OCI-LY7 (cell line): ENCODE measurements around the gene GALNT17. TPM values are rescaled to one million over a fixed set of nuclear protein-coding genes. Genes with fewer than 3 reads are reported as not detected.

Experiments used
- BruUV-seq: library from RNA; stranded (reverse); fragments of 400-500 nt; replicated peaks from 2 replicates; lab custom pipeline; 2021; lab: Mats Ljungman, UMichigan
- CTCF ChIA-PET: fragments of 300-600 bp; sonication (Branson Sonifier 250); formaldehyde crosslinking; loops from one replicate; lab custom pipeline; 2022; ENCODE audit warnings: antibody characterized with exemption; ENCODE audit not compliant: unreplicated experiment; lab: Charles Lee
- POLR2A ChIA-PET: fragments of 300-600 bp; sonication (Branson Sonifier 250); formaldehyde crosslinking; loops from one replicate; lab custom pipeline; 2022; ENCODE audit warnings: antibody characterized with exemption; lab: Charles Lee
- DNase-seq: peaks from one replicate; pipeline ENCODE4 v3.0.0-alpha.2; 2015; ENCODE audit warnings: low spot score
- H2AFZ ChIP-seq: fragments of 200-600 bp; sonication (generic), shearing (Covaris generic); 2 replicates; pipeline ENCODE4 v1.6.1; 2014; ENCODE audit warnings: mild to moderate bottlenecking, antibody characterized with exemption, low read length, moderate library complexity
- H3K27ac ChIP-seq: fragments of 200-600 bp; sonication (generic); 2 replicates; pipeline ENCODE4 v1.5.1; 2014; ENCODE audit warnings: mixed run types, low read depth, mild to moderate bottlenecking, moderate library complexity, low read length, inconsistent platforms; ENCODE audit not compliant: poor library complexity, severe bottlenecking
- H3K36me3 ChIP-seq: fragments of 200-600 bp; sonication (generic); 2 replicates; pipeline ENCODE4 v1.6.1; 2014; ENCODE audit warnings: mild to moderate bottlenecking, antibody characterized with exemption, low read length, moderate library complexity, mixed read lengths; ENCODE audit not compliant: insufficient read depth
- H3K4me1 ChIP-seq: fragments of 200-600 bp; sonication (generic); 2 replicates; pipeline ENCODE4 v1.5.1; 2014; ENCODE audit warnings: mild to moderate bottlenecking, low read length; ENCODE audit not compliant: insufficient read depth, poor library complexity, severe bottlenecking
- H3K4me2 ChIP-seq: fragments of 200-600 bp; sonication (generic); 2 replicates; pipeline ENCODE4 v1.6.1; 2014; ENCODE audit warnings: mild to moderate bottlenecking, low read length
- H3K4me3 ChIP-seq: fragments of 200-600 bp; sonication (generic); 2 replicates; pipeline ENCODE4 v1.5.1; 2014; ENCODE audit warnings: mild to moderate bottlenecking, low read depth, low read length; ENCODE audit not compliant: poor library complexity, severe bottlenecking
- H3K79me2 ChIP-seq: fragments of 200-600 bp; sonication (generic); 2 replicates; pipeline ENCODE4 v1.6.1; 2016; ENCODE audit warnings: low read depth, mild to moderate bottlenecking, low read length, moderate library complexity, mixed read lengths; ENCODE audit not compliant: insufficient read depth
- H3K9me2 ChIP-seq: fragments of 200-600 bp; sonication (generic); 2 replicates; pipeline ENCODE4 v1.6.1; 2016; ENCODE audit warnings: mild to moderate bottlenecking, low read length, mixed read lengths; ENCODE audit not compliant: insufficient read depth
- H3K9me3 ChIP-seq: fragments of 200-600 bp; sonication (generic); 2 replicates; pipeline ENCODE4 v1.6.1; 2014; ENCODE audit warnings: mild to moderate bottlenecking, mixed run types, low read length, mixed read lengths
- H4K20me1 ChIP-seq: fragments of 200-600 bp; sonication (generic); 2 replicates; pipeline ENCODE4 v1.6.1; 2014; ENCODE audit warnings: mild to moderate bottlenecking, antibody characterized with exemption, low read length, moderate library complexity, mixed read lengths; ENCODE audit not compliant: insufficient read depth
- CTCF ChIP-seq: fragments of 200-600 bp; sonication (generic); conservative IDR thresholded peaks from 2 replicates; pipeline ENCODE4 v1.5.1; 2014; ENCODE audit warnings: mild to moderate bottlenecking, antibody characterized with exemption, low read length, moderate library complexity, mixed read lengths
- EZH2phosphoT487 ChIP-seq: fragments of 200-600 bp; sonication (generic); IDR thresholded peaks from 2 replicates; pipeline ENCODE4 v1.6.1; 2018; ENCODE audit warnings: low read depth, borderline replicate concordance, mild to moderate bottlenecking, mixed run types, antibody characterized with exemption, low read length, moderate library complexity, mixed read lengths
- intact Hi-C: fragments of 100-400 bp; cut with micrococcal nuclease; formaldehyde crosslinking; loops from one replicate; pipeline ENCODE4 v1.10.0; 2022; ENCODE audit not compliant: unreplicated experiment
- total RNA-seq, 2 experiments: library from RNA; depleted of rRNA in 1 of 2; stranded (reverse); fragments of >200 nt in 1 of 2; shearing (Covaris generic) in 1 of 2; gene quantifications; 2 replicates each; pipeline ENCODE4 v1.2.3, GENCODE V29; 2014 to 2022

The GALNT17 gene
- total RNA-seq, 2 experiments from 2014 or later: not detected

GRCh38 chr7:71752171-71752935, 620.4 kb downstream of the GALNT17 start:
- intact Hi-C loops: no loop called here
- Histone ChIP-seq H3K4me1 (no peaks in the 10 kb centered on the region), H3K27ac (no peak overlapping the region), H3K9me2 (no peaks in the 10 kb centered on the region), H2AFZ (no peak overlapping the region), H3K4me2 (no peak overlapping the region), H3K36me3 (no peaks in the 10 kb centered on the region), H4K20me1 (no peaks in the 10 kb centered on the region), H3K79me2 (no peaks in the 10 kb centered on the region), H3K4me3 (no peak overlapping the region), H3K9me3 (no peaks in the 10 kb centered on the region)
- no peak for DNase-seq
- ChIA-PET POLR2A (no interaction called here), CTCF (no interaction called here)
- BruUV-seq: no TSS peak
- no peak for TF ChIP-seq EZH2phosphoT487
- peak; percentile 50 for TF ChIP-seq CTCF

- Histone ChIP-seq H3K27ac (no peak overlapping the region), H2AFZ (no peak overlapping the region), H3K4me2 (no peak overlapping the region), H4K20me1 (no peaks in the 10 kb centered on the region), H3K9me3 (no peaks in the 10 kb centered on the region), H3K4me3 (no peak overlapping the region), H3K79me2 (no peaks in the 10 kb centered on the region), H3K4me1 (no peaks in the 10 kb centered on the region), H3K36me3 (no peaks in the 10 kb centered on the region), H3K9me2 (no peaks in the 10 kb centered on the region)
- TF ChIP-seq EZH2phosphoT487 (no peak), CTCF (no peak)
- no peak for DNase-seq
- no TSS peak for BruUV-seq
- intact Hi-C loops: no loop called here
- POLR2A ChIA-PET: no interaction called here
- CTCF ChIA-PET: no interaction called here
Measured at GRCh38 chr7:71753236-71753635, 621.3 kb downstream of the GALNT17 start.

- Histone ChIP-seq H2AFZ (no peak overlapping the region), H3K4me1 (no peaks in the 10 kb centered on the region), H3K9me2 (no peaks in the 10 kb centered on the region), H3K4me3 (no peak overlapping the region), H3K27ac (no peak overlapping the region), H4K20me1 (no peaks in the 10 kb centered on the region), H3K79me2 (no peaks in the 10 kb centered on the region), H3K9me3 (no peaks in the 10 kb centered on the region), H3K4me2 (no peak overlapping the region), H3K36me3 (no peaks in the 10 kb centered on the region)
- CTCF ChIA-PET: no interaction called here
- DNase-seq: no peak
- no peak for TF ChIP-seq EZH2phosphoT487
- no peak for TF ChIP-seq CTCF
- intact Hi-C loops: no loop called here
- POLR2A ChIA-PET: no interaction called here
- BruUV-seq: no TSS peak
Measured at GRCh38 chr7:71753956-71754664, 622.2 kb downstream of the GALNT17 start.
